ENCODE data around the gene RPL9. TPM values are rescaled to one million over a fixed set of nuclear protein-coding genes. Genes with fewer than 3 reads are reported as not detected.

RPL9 gene
- total and polyA plus RNA-seq, 2 of the 8 experiments (the other 6 are each of a cell fraction or from before 2014, with no cell fraction given) = 1,161 to 1,184 TPM

DNA sequence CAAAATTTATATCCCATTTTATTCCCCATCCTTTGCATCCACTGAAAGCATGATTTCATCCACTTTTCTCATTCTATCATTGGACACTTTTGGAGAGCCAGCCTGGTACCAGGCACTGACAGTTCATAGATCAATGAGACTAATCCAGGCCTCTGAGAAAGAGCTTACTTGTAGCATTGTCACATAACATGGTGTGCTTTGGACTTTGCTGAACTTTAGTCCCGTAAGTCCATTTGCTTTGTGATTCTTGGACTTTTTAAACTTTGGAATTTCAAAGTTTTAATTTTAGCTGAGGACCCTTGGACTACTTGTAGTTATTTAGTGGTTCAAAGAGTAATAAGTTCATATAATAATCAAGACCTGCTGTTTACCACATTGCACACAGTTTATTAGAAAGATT lies 11.7 kb upstream of the RPL9 start:
- DNase-seq (ENCODE audit: low read depth in 1 of 2, low spot score in 2 of 2) (no peak), FAIRE-seq (no peak)
- ChIA-PET CTCF (ENCODE audit: partially characterized antibody) (interaction anchor here (1.1 to 2.8 kb wide), 6 partner anchors 11 to 42 kb away, joined by 3 to 18 read pairs (median 6); partner anchors contain the start of genes LIAS and RPL9), POLR2A (ENCODE audit: partially characterized antibody) (interaction anchor here (1.9 to 3.2 kb wide), 2 partner anchors 12 to 14 kb away, joined by 8 to 30 read pairs; partner anchors contain the start of genes LIAS and RPL9)
- Histone ChIP-seq H2AK5ac (ENCODE audit: low read depth, low read length) (no peak overlapping the region), H2BK12ac (ENCODE audit: low read depth, low read length) (no peak overlapping the region), H3K36me3 (ENCODE audit: control insufficient read depth in 2 of 4, insufficient read depth in 4 of 4, low read length in 3 of 4) (peaks cover 0 to 38% (median 22%) of the 10 kb centered on the region in 4 experiments; a peak in 5 of 8 replicates), H3K4me2 (ENCODE audit: insufficient read depth in 1 of 2, low read depth in 2 of 2, low read length in 2 of 2) (no peak overlapping the region), H3K56ac (replicated peaks; ENCODE audit: insufficient read length, low read depth, low read length) (no peak overlapping the region), H2AFZ (ENCODE audit: low read length) (no peak overlapping the region), H3K4me1 (replicated peaks in 1 of 4; ENCODE audit: control insufficient read depth in 3 of 4, insufficient read depth in 4 of 4, low read length in 3 of 4) (no peaks in the 10 kb centered on the region), H2BK15ac (ENCODE audit: low read length) (no peak overlapping the region), H3K27ac (ENCODE audit: low read depth, low read length) (no peak overlapping the region), H3K79me2 (ENCODE audit: control insufficient read depth in 1 of 2, insufficient read depth in 2 of 2, low read length in 2 of 2) (no peaks in the 10 kb centered on the region), H2BK120ac (replicated peaks; ENCODE audit: low read depth, low read length) (no peak overlapping the region), H3K23me2 (ENCODE audit: low read depth, low read length) (no peaks in the 10 kb centered on the region), H4K8ac (ENCODE audit: extremely low read depth, insufficient read depth, low read length) (no peak overlapping the region), H4K91ac (replicated peaks; ENCODE audit: insufficient read length, low read length) (no peak overlapping the region), H3K4me3 (ENCODE audit: extremely low read depth in 1 of 4, insufficient read depth in 2 of 4, low read depth in 3 of 4, low read length in 4 of 4) (no peak overlapping the region), H3K9me3 (ENCODE audit: insufficient read depth in 2 of 2, low read depth in 1 of 2, low read length in 1 of 2) (no peaks in the 10 kb centered on the region), H3K9ac (replicated peaks in 1 of 4; ENCODE audit: extremely low read depth in 1 of 4, low read depth in 3 of 4, low read length in 3 of 4) (no peak overlapping the region), H4K20me1 (replicated peaks in 1 of 2; ENCODE audit: control insufficient read depth in 1 of 2, insufficient read depth in 2 of 2, low read length in 2 of 2) (no peaks in the 10 kb centered on the region), H3K23ac (ENCODE audit: insufficient read length) (no peak overlapping the region), H3K27me3 (replicated peaks in 1 of 4; ENCODE audit: control insufficient read depth in 3 of 4, extremely low read depth in 1 of 4, insufficient read depth in 3 of 4, low read length in 3 of 4) (no peaks in the 10 kb centered on the region), H3K79me1 (ENCODE audit: low read depth, low read length) (no peaks in the 10 kb centered on the region), H4K5ac (ENCODE audit: insufficient read length, low read depth, low read length) (no peak overlapping the region), H2BK20ac (ENCODE audit: low read length) (no peak overlapping the region), H3K18ac (ENCODE audit: extremely low read depth, low read length) (no peak overlapping the region), H3K14ac (ENCODE audit: insufficient read length) (no peak overlapping the region), H2BK5ac (ENCODE audit: low read depth, low read length) (no peak overlapping the region), H3K4ac (replicated peaks; ENCODE audit: insufficient read length, low read depth, low read length) (no peak overlapping the region)
- WGBS, 2 experiments (ENCODE audit: extremely low coverage in 1 of 2, insufficient coverage in 1 of 2, insufficient read length in 1 of 2, insufficient replicate concordance in 2 of 2, low coverage in 1 of 2, low lambda C conversion rate in 2 of 2, missing lambda C conversion rate in 1 of 2) = 90% methylated on average over 1 of the region's 1 CpG; no CpG with 5 or more reads in 1 of the 2 experiments
- no peak for TF ChIP-seq SP1 (IDR thresholded peaks at IDR 0.05; ENCODE audit: low read depth, low read length)
- TF ChIP-seq HDAC6 (IDR thresholded peaks at IDR 0.05; ENCODE audit: low read depth, low read length) = no peak
- no peak for TF ChIP-seq KDM4A (IDR thresholded peaks at IDR 0.05; ENCODE audit: low read depth, low read length, severe bottlenecking)
- no peak for TF ChIP-seq BACH1 (IDR thresholded peaks at IDR 0.05; ENCODE audit: low read length)
- no peak for TF ChIP-seq KDM5A (IDR thresholded peaks at IDR 0.05; ENCODE audit: low read length)
- TF ChIP-seq MAFK (IDR thresholded peaks at IDR 0.05; ENCODE audit: low read depth, low read length) = no peak
- no peak for TF ChIP-seq SIN3A (conservative IDR thresholded peaks at IDR 0.05 in 1 of 2, IDR thresholded peaks at IDR 0.05 in 1 of 2; ENCODE audit: low read depth in 1 of 2, low read length in 2 of 2)
- no peak for TF ChIP-seq TAF7 (optimal IDR thresholded peaks at IDR 0.05; ENCODE audit: borderline replicate concordance, low read depth, low read length)
- no peak for TF ChIP-seq SRF (IDR thresholded peaks at IDR 0.05; ENCODE audit: low read depth, low read length)
- TF ChIP-seq, protein P1, sequence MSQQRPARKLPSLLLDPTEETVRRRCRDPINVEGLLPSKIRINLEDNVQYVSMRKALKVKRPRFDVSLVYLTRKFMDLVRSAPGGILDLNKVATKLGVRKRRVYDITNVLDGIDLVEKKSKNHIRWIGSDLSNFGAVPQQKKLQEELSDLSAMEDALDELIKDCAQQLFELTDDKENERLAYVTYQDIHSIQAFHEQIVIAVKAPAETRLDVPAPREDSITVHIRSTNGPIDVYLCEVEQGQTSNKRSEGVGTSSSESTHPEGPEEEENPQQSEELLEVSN (IDR thresholded peaks at IDR 0.05) = no peak
- no peak for TF ChIP-seq CBX8 (IDR thresholded peaks at IDR 0.05; ENCODE audit: borderline replicate concordance, low read depth, low read length)
- no peak for TF ChIP-seq EP300 (IDR thresholded peaks at IDR 0.05; ENCODE audit: borderline replicate concordance in 1 of 2, low read depth in 2 of 2, low read length in 2 of 2)
- TF ChIP-seq, protein P2, sequence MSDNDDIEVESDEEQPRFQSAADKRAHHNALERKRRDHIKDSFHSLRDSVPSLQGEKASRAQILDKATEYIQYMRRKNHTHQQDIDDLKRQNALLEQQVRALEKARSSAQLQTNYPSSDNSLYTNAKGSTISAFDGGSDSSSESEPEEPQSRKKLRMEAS (IDR thresholded peaks at IDR 0.05) = no peak

All from H1 (cell line).